Psoas muscle (tissue), 8 donors: ENCODE results near the gene SLC37A2. TPM values are rescaled to one million over a fixed set of nuclear protein-coding genes. Genes with fewer than 3 reads are reported as not detected.

ENCODE experiments used
- ATAC-seq, 4 donors: fragments of 200-7000 bp; cut with Tn5 transposase; one replicate each; pipeline ENCODE4 v1.9.1; 2020; ENCODE audit warnings: moderate library complexity in 3 of 4, mild to moderate bottlenecking in 2 of 4
- DNase-seq, 2 donors: peaks; one replicate each; pipeline ENCODE4 v3.0.0-alpha.2; 2020
- H3K27ac ChIP-seq: fragments of 200-600 bp; one replicate; pipeline ENCODE4 v1.8.0; 2022
- H3K27me3 ChIP-seq, 3 donors: fragments of 200-600 bp in 1 of 3; one replicate each; pipeline versions ENCODE4 v1.6.1 to v1.8.0; 2013 to 2022; ENCODE audit warnings: low read length in 2 of 3, mild to moderate bottlenecking in 2 of 3, moderate library complexity in 1 of 3; ENCODE audit not compliant: insufficient read depth in 3 of 3
- H3K36me3 ChIP-seq, 2 donors: fragments of 200-600 bp in 1 of 2; one replicate each; pipeline versions ENCODE4 v1.6.1 to v1.8.0; 2013 to 2022; ENCODE audit warnings: low read depth in 1 of 2, mild to moderate bottlenecking in 1 of 2, moderate library complexity in 1 of 2; ENCODE audit not compliant: insufficient read depth in 1 of 2
- H3K4me1 ChIP-seq: fragments of 200-600 bp; one replicate; pipeline ENCODE4 v1.8.0; 2022
- H3K4me3 ChIP-seq: fragments of 200-600 bp; one replicate; pipeline ENCODE4 v1.8.0; 2022; ENCODE audit warnings: mild to moderate bottlenecking
- H3K9me3 ChIP-seq: fragments of 200-600 bp; one replicate; pipeline ENCODE4 v1.8.0; 2022
- WGBS, 3 donors: extraction: QIAGEN DNeasy Blood & Tissue Kit; methylation state at CpG; one replicate each; pipeline versions ENCODE4 v1.1.6 to v1.1.7; 2013; 5-methylcytosine and 5-hydroxymethylcytosine counted together
- intact Hi-C, 2 donors: fragments of 100-400 bp; cut with DNase I; formaldehyde crosslinking; loops; one replicate each; pipeline versions ENCODE4 v1.11.0 to v1.14.2; 2022
- polyA plus RNA-seq, 3 donors: library from polyadenylated mRNA; stranded (reverse); fragments of 200-250 nt; gene quantifications; one replicate each; pipeline ENCODE4 v1.2.3, GENCODE V29; 2013
- total RNA-seq, 4 donors: library from RNA; stranded (reverse); fragmentation: NEBNext Ultra II Directional in 2 of 4; extraction: Animal tissue kit (Norgen Biotek cat#: 25700) in 2 of 4; gene quantifications; one replicate each; pipeline versions ENCODE4 v1.2.1 to v1.2.4, GENCODE V29; 2021 to 2023
- TF ChIP-seq, protein P1 (sequence below): fragments of 200-600 bp; IDR thresholded peaks from one replicate; pipeline ENCODE4 v1.8.0; 2022; ENCODE audit warnings: antibody characterized with exemption
- donor health status: healthy with polysubstance abuse.
- donor health status: DM: no; HTN: no; CAD: no; lungs with moderate emphysema.
- donor health status: Bipolar disorder and iron deficiency.
- donor health status: healthy.
- donor health status: DM: yes; HTN: yes; CAD: no.
- donor health status: DM: no; HTN: no; CAD: no.
- donor health status: DM: no; HTN: no; CAD: no.
- donor health status: DM: yes; HTN: yes; CAD: no.

The SLC37A2 gene
- total and polyA plus RNA-seq, 7 donors: 0.30 to 1.9 (median 1.2) TPM

DNA sequence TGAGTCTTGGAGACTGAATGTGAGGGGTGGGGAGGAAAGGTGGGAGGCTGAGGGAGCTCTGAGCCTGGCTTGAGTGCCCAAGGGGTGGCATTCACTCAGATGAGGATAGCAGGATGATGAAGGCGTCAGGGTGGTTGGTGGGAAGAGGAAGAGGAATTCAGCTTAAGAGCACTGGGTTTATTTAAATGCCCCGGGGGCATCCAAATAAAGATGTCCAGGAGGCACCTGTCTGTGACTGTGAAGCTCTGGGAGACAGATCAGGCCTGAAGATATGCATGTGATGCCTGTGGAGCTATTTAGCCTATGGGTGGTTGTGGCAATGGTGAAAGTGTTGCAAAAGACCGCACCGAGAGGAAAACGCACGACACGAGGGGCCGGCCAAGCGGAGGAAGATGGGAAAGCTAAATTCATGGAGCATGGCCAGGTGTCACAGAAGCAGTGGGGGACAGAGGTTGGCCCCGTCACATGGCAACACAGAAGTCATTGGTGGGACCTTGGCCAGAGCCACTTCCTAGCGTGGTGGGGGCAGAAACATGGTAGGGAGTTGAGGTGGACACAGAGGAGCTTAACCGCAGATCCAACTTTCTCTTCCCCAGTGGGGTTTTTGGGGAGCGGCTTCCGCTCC is 15.5 kb downstream of the SLC37A2 start:
- Histone ChIP-seq H3K27me3 (peaks cover 0 to 9% (median 0%) of the 10 kb centered on the region in 3 donors), H3K27ac (no peak overlapping the region), H3K4me1 (no peaks in the 10 kb centered on the region), H3K9me3 (no peaks in the 10 kb centered on the region), H3K4me3 (no peak overlapping the region), H3K36me3 (no peaks in the 10 kb centered on the region)
- TF ChIP-seq, protein P1, sequence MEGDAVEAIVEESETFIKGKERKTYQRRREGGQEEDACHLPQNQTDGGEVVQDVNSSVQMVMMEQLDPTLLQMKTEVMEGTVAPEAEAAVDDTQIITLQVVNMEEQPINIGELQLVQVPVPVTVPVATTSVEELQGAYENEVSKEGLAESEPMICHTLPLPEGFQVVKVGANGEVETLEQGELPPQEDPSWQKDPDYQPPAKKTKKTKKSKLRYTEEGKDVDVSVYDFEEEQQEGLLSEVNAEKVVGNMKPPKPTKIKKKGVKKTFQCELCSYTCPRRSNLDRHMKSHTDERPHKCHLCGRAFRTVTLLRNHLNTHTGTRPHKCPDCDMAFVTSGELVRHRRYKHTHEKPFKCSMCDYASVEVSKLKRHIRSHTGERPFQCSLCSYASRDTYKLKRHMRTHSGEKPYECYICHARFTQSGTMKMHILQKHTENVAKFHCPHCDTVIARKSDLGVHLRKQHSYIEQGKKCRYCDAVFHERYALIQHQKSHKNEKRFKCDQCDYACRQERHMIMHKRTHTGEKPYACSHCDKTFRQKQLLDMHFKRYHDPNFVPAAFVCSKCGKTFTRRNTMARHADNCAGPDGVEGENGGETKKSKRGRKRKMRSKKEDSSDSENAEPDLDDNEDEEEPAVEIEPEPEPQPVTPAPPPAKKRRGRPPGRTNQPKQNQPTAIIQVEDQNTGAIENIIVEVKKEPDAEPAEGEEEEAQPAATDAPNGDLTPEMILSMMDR: no peak
- intact Hi-C loops: no loop called here
- no peak for ATAC-seq
- 92 to 93% (median 92%) methylated on average over 14 of the region's 14 CpGs for whole genome bisulfite sequencing, 3 donors
- no peak for DNase-seq

DNA sequence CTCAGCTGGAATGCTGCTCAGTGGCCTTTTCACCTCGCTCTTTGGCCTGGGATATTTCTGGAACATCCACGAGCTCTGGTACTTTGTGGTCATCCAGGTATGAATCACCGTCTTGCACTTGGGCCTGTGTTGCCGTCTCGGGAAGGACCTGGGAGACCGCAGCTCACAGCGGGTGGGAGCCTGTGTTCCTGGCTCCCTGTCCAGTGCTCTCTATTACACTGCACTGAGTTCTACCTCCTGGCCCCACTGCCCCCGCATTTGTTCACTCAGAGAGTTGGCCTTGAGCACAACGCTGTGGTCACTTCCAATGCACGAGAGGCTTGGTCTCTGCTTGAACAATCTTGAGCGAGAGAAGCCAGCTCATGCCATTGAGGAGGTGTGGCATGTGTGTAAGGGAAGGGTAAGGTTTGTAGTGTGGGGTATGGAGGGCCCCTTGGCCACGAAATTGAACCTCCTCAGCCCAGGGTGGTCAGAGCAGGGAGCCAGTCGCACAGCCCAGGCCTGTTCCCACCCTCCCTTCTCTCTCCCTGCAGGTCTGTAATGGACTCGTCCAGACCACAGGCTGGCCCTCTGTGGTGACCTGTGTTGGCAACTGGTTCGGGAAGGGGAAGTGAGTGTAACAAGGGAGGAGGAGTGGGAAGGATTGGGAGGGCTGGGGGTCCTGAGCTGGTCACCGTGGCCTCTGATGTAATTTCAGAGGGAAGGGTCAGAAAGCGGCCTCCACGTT is 16.2 kb downstream of the SLC37A2 start:
- TF ChIP-seq, protein P1: no peak
- peaks cover 0 to 9% (median 0%) of the 10 kb centered on the region in 3 donors for H3K27me3 ChIP-seq
- H3K9me3 ChIP-seq: no peaks in the 10 kb centered on the region
- intact Hi-C loops: no loop called here
- H3K4me3 ChIP-seq: no peak overlapping the region
- H3K36me3 ChIP-seq: no peaks in the 10 kb centered on the region
- ATAC-seq (no peak), DNase-seq (no peak)
- H3K27ac ChIP-seq: no peak overlapping the region
- no peaks in the 10 kb centered on the region for H3K4me1 ChIP-seq
- WGBS, 3 donors: 77 to 83% (median 82%) methylated on average over 18 of the region's 18 CpGs

- ATAC-seq (no peak), DNase-seq (no peak)
- 75 to 88% (median 80%) methylated on average over 12 of the region's 12 CpGs for WGBS, 3 donors
- intact Hi-C loops: no loop called here
- Histone ChIP-seq H3K4me1 (no peaks in the 10 kb centered on the region), H3K27me3 (peaks cover 0 to 9% (median 0%) of the 10 kb centered on the region in 3 donors), H3K36me3 (no peaks in the 10 kb centered on the region), H3K4me3 (no peak overlapping the region), H3K27ac (no peak overlapping the region), H3K9me3 (no peaks in the 10 kb centered on the region)
- TF ChIP-seq, protein P1: no peak
These were observed 16.9 kb downstream of the SLC37A2 start for GRCh38 chr11:125079878-125080530.

DNA sequence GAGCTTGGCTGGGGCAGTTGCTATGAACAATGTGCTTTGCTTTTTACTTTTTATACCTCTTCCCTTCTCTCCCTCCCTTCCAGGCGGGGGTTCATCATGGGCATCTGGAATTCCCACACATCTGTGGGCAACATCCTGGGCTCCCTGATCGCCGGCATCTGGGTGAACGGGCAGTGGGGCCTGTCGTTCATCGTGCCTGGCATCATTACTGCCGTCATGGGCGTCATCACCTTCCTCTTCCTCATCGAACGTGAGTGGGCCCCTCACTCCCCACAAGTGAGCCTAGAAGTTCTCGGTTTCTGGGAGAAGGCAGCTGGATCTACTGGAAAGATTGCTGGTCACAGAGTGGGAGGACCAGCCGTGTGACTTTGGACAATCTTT is 17.4 kb downstream of the SLC37A2 start:
- no peak overlapping the region for H3K4me3 ChIP-seq
- DNase-seq (no peak), ATAC-seq (no peak)
- no peaks in the 10 kb centered on the region for H3K4me1 ChIP-seq
- intact Hi-C loops: no loop called here
- H3K36me3 ChIP-seq: no peaks in the 10 kb centered on the region
- H3K27me3 ChIP-seq: peaks cover 0 to 9% (median 0%) of the 10 kb centered on the region in 3 donors
- WGBS, 3 donors: 87 to 89% (median 89%) methylated on average over 12 of the region's 12 CpGs
- H3K9me3 ChIP-seq: no peaks in the 10 kb centered on the region
- TF ChIP-seq, protein P1: no peak
- no peak overlapping the region for H3K27ac ChIP-seq
